DMS 273 (cell line): Measurements from ENCODE around the gene COPS9.

ENCODE experiments used
- DNase-seq: peaks from one replicate; lab custom pipeline; 2025; ENCODE audit not compliant: unreplicated experiment; lab: John Stamatoyannopoulos, UW

The COPS9 gene

DNA sequence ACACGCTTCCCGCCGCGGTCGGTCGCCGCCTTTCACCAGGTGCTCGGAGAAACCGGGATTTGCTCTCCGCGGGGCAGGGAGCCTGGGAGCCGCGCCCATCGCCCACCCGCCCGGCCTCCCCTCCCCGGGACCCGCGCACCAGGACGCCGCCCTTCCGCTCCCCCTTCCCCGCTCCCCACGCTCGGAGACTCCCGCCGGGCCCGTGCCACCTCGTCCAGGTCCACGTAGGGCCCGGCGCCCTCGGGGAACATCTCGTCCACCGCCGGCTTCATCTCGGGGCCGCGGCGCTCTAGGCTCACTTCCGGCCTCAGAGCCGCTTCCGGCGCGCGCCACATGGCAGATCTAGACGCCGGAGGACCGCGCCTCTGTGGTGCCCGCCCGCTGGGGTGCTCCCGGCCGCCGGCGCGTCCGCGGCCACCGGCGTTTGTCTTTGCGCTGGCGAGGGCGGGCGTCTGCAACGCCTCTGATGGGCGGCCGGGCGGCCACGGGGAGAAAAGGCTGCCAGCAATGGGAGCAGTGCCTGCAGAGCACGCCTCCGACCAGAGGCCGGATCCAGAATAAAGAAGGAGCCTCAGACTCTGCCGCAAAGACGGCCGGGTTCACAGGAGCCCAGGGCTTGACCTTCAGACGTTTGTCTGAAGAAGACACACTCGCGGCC is at the start of gene COPS9:
Gene COPS9, minus strand, starts transcription at position 293 of the 658 bp plus-strand sequence. Its CDS starts 21 bp downstream, at position 272.
- DNase-seq: peak; percentile 93

GRCh38 chr2:240184656-240185055 is 48.6 kb upstream of the COPS9 start:
- DNase-seq: no peak

GRCh38 chr2:240183875-240184590 is 47.9 kb upstream of the COPS9 start:
- DNase-seq: no peak

- peak; percentile 89 for DNase-seq
Measured at GRCh38 chr2:240183006-240183874, 47.1 kb upstream of the COPS9 start.

- DNase-seq: no peak
Measured at GRCh38 chr2:240182476-240182875, 46.4 kb upstream of the COPS9 start.

DNA sequence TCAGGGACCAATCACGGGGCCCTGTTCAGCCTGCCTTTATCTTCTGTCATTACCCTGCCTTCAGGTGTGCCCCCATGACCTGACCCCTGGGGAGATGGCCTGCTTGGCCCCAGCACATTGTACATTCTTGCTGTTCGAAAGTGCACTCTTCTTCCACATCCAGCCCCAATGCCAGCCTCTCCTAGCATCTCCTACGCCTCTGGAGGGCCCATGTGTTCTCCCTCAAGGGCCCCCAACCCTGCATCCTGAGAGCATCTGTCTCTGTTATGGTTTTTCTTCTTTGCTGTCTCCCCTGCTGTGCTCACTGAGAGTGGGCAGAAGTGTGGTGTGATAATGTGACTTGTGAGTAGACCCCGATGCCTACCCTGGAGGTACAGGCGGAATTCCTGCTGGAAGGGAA is 45.9 kb upstream of the COPS9 start:
- DNase-seq: peak; percentile 17

DNA sequence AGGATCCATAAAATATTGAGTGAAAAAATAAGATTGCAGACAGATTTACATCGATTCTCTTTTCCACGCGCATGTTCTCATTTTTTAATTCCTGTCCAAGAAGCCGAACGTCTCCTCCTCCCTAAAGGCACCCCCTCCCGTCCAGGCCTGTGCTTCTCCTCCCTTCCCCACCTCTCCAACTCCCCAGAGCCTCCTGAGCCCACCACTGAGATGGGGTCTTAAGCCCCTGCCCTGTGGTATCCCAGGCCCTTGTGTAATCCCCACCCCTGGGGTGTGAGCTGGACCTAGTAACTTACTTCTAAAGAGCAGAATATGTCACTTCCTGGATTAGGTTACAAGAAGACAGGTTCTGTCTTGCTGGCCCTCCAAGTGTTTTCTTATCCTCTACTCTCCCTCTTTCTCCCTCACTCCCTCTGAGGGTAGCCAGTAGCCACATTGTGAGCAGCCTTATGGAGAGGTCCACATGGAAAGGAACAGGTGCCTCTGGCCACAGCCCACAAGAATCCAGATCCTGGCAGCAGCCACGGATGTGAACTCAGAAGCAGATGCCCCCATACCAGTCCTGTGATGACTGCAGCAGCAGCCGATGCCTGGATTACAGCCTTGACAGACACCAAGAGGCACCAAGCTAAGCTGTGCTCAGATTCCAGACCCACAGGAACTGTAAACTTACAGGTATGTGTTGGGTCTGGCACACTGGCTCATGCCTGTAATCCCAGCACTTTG is 44.0 kb upstream of the COPS9 start:
- peak; percentile 30 for DNase-seq

GRCh38 chr2:240179186-240179815 is 43.2 kb upstream of the COPS9 start:
- no peak for DNase-seq

GRCh38 chr2:240178564-240178963 is 42.5 kb upstream of the COPS9 start:
- DNase-seq: no peak

DNA sequence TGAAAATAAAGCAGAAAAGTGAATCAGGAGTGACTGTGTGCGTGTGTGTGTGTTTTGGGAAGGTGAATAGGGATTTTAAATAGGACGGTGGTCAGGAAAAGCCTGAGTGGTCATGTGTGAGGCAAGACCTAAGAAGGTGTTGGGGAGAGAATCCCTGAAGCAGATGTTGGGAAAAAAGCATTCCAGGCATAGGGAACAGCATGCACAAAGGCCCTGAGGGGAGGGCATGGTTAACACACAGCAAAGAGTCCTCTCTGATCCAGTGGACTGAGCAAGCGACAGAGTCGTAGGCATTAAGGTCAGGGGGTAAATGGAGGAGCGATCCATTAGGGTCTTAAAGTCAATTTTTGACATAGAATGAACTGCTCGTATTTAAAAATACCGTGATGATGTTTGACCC is 38.4 kb upstream of the COPS9 start:
- no peak for DNase-seq

GRCh38 chr2:240172071-240172895 is 36.2 kb upstream of the COPS9 start:
- no peak for DNase-seq

GRCh38 chr2:240170883-240171282 is 34.8 kb upstream of the COPS9 start:
- no peak for DNase-seq

GRCh38 chr2:240170354-240170735 is 34.2 kb upstream of the COPS9 start:
- no peak for DNase-seq

GRCh38 chr2:240169486-240170353 is 33.6 kb upstream of the COPS9 start:
- no peak for DNase-seq

DNA sequence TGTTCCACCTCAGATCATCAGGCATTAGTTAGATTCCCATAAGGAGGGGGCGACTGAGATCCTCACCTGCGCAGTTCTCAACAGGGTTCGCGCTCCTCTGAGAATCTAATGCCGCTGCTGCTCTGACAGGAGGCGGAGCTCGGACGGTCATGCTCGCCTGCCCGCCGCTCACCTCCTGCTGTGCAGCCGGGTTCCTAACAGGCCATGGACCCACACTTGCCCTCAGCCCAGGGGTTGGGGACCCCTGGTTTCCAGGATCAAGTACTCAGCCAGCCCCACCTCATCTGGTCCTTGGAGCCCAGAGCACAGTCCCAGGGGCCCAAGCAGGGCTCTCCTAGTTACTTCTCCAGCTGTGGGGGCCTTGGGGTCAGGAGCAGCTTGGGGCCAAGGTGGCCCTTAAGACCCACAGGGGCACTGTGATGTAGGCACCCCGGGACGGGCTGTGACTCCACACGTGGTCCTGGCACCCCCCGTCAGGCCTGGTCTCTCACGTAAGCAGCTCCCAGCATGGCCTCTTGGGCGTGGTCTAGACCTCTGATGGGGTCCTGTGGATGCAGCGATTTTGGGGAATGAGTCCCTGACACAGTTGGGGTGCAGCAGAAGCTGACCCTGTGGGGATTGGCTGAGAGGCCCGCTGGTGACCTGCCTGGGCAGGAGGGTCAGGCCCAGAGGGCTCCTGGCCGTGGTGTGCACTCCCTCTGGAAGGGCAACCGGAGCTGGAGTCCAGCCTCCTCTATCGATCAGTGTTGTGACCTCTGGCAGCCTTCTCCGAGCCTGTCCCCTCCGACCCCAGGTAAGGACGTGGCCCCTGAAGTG is 32.6 kb upstream of the COPS9 start:
- DNase-seq: no peak

- DNase-seq: no peak
Measured at GRCh38 chr2:240168041-240168440, 31.9 kb upstream of the COPS9 start.

GRCh38 chr2:240167588-240167880 is 31.4 kb upstream of the COPS9 start:
- no peak for DNase-seq
